Ovary (tissue), 9 donors: ENCODE data around the gene FECH. TPM values are rescaled to one million over a fixed set of nuclear protein-coding genes. Genes with fewer than 3 reads are reported as not detected.

Experiments
- DNase-seq, 5 donors: peaks; one replicate each; pipeline ENCODE4 v3.0.0-alpha.2; 2019 to 2020
- H3K27ac ChIP-seq, 2 donors: fragments of 200-600 bp; one replicate each; pipeline versions ENCODE4 v1.5.1 to v1.8.0; 2019 to 2022
- H3K27me3 ChIP-seq: fragments of 200-600 bp; one replicate; pipeline ENCODE4 v1.8.0; 2022
- H3K36me3 ChIP-seq: fragments of 200-600 bp; sonication (generic); one replicate; pipeline ENCODE4 v1.5.1; 2019
- H3K4me1 ChIP-seq: one replicate; pipeline ENCODE4 v1.8.1; 2013; ENCODE audit warnings: mild to moderate bottlenecking, moderate library complexity; ENCODE audit not compliant: insufficient read depth
- H3K4me3 ChIP-seq: fragments of 200-600 bp; sonication (generic); one replicate; pipeline ENCODE4 v1.5.1; 2017
- H3K9me3 ChIP-seq, 2 donors: fragments of 200-600 bp in 1 of 2; sonication (generic) in 1 of 2; one replicate each; pipeline versions ENCODE4 v1.5.1 to v1.8.1; 2013 to 2019; ENCODE audit warnings: mild to moderate bottlenecking in 1 of 2, moderate library complexity in 1 of 2
- EP300 ChIP-seq: sonication (generic); formaldehyde crosslinking; IDR thresholded peaks from one replicate; pipeline ENCODE4 v1.6.1; 2017; ENCODE audit warnings: antibody characterized with exemption
- POLR2A ChIP-seq: fragments of 450-650 bp; IDR thresholded peaks from one replicate; pipeline ENCODE4 v1.6.1; 2017; ENCODE audit warnings: antibody characterized with exemption, mild to moderate bottlenecking, moderate library complexity
- WGBS, 3 donors: extraction: QIAGEN DNeasy Blood & Tissue Kit in 1 of 3; methylation state at CpG; one replicate each; pipeline versions ENCODE4 v1.1.5 to v1.1.7; 2013 to 2017; 5-methylcytosine and 5-hydroxymethylcytosine counted together
- intact Hi-C, 4 donors: fragments of 100-400 bp; cut with DNase I; formaldehyde crosslinking; loops; one replicate each; pipeline versions ENCODE4 v1.11.0 to v1.15.1; 2022 to 2023
- polyA plus RNA-seq, 2 donors: library from polyadenylated mRNA; stranded (reverse); fragments of 200-250 nt in 1 of 2; fragments of 350-450 nt in 1 of 2; fragmentation: Illumina TruSeq in 1 of 2; extraction: RNeasy Lipid Tissue Mini Kit (QIAGEN cat#74804) in 1 of 2; gene quantifications; one replicate each; pipeline ENCODE4 v1.2.3, GENCODE V29; 2013 to 2014
- total RNA-seq, 7 donors: library from RNA; depleted of rRNA in 2 of 7; stranded (reverse); fragments of >200 nt in 2 of 7; fragmentation: NEBNext Ultra II Directional in 3 of 7; extraction: Animal tissue kit (Norgen Biotek cat#: 25700) in 3 of 7; gene quantifications; one replicate each; pipeline versions ENCODE4 v1.1.0 to v1.2.4, GENCODE V29; 2016 to 2023
- TF ChIP-seq, protein P1 (sequence below), 3 donors: fragments of 450-650 bp in 2 of 3; fragments of 200-600 bp in 1 of 3; IDR thresholded peaks; one replicate each; pipeline versions ENCODE4 v1.5.1 to v1.8.0; 2016 to 2022; ENCODE audit warnings: antibody characterized with exemption in 3 of 3, mild to moderate bottlenecking in 1 of 3
- donor health status: DM: no; HTN: no; CAD: no; lungs with moderate emphysema.
- donor health status: DM: no; HTN: no; CAD: no.
- donor health status: Bipolar disorder and iron deficiency.
- donor health status: DM: yes; HTN: yes; CAD: no.
- donor health status: DM: no; HTN: no; CAD: no.
- donor health status: DM: yes; HTN: yes; CAD: no.

The FECH gene
- total and polyA plus RNA-seq, 9 donors, result 10.0 to 35.8 (median 19.4) TPM

DNA sequence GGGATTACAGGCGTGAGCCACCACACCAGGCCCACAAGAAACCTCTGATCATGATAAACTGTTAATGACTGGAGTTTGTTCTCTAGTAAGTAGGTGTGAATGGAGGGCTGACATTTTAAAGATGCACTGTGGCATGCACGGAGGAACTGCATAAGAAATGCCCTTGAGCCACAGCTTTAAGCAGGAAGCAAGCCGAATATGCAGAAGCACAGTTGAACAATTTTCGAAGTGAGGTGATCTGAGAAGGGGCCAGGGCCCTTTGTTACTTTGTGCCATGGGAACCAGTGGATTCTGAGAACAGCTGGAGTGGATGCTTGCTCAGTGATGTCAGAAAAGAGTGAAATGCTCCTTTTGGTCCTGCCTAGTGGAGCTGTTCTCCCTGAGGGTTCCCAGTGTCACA lies 16.3 kb downstream of the FECH start:
- no peaks in the 10 kb centered on the region for H3K4me1 ChIP-seq
- intact Hi-C loops, result loop anchor here in 1 of 4 donors (5.0 kb wide), 1 partner anchor 423 kb away; the partner anchor contains the start of gene BOD1L2
- no peak overlapping the region for H3K27ac ChIP-seq
- no peak for TF ChIP-seq POLR2A
- TF ChIP-seq, protein P1, sequence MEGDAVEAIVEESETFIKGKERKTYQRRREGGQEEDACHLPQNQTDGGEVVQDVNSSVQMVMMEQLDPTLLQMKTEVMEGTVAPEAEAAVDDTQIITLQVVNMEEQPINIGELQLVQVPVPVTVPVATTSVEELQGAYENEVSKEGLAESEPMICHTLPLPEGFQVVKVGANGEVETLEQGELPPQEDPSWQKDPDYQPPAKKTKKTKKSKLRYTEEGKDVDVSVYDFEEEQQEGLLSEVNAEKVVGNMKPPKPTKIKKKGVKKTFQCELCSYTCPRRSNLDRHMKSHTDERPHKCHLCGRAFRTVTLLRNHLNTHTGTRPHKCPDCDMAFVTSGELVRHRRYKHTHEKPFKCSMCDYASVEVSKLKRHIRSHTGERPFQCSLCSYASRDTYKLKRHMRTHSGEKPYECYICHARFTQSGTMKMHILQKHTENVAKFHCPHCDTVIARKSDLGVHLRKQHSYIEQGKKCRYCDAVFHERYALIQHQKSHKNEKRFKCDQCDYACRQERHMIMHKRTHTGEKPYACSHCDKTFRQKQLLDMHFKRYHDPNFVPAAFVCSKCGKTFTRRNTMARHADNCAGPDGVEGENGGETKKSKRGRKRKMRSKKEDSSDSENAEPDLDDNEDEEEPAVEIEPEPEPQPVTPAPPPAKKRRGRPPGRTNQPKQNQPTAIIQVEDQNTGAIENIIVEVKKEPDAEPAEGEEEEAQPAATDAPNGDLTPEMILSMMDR (IDR thresholded peaks at IDR 0.05), result no peak
- no peak for TF ChIP-seq EP300
- no peak for DNase-seq
- no peaks in the 10 kb centered on the region for H3K9me3 ChIP-seq
- H3K27me3 ChIP-seq, result no peaks in the 10 kb centered on the region
- no peak overlapping the region for H3K4me3 ChIP-seq
- no peaks in the 10 kb centered on the region for H3K36me3 ChIP-seq
- WGBS, 3 donors, result 93 to 97% (median 96%) methylated on average over 4 of the region's 4 CpGs

DNA sequence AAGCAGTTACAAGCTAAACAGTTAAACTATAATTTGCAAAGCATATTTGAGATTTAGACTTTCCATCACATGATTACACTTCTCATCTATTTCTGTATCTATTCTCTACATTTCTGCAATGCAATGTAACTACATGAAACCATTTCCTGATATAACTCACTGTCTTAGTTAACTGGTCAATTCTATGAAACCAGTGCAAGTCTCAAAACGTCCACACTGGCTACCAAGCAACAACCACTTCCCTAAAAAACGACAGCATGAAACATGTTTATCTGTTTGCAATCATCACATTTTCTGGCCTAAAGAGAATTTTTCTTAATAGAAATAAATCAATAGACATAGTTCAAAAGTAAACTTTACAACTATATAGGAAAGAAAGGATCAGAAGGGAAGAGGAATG lies 17.4 kb downstream of the FECH start:
- intact Hi-C loops, result loop anchor here in 2 of 4 donors (10.0 kb wide), 2 partner anchors 814 to 824 kb away; no protein-coding TSS in a partner anchor
- Histone ChIP-seq H3K9me3 (no peaks in the 10 kb centered on the region), H3K4me3 (no peak overlapping the region), H3K27me3 (no peaks in the 10 kb centered on the region), H3K36me3 (no peaks in the 10 kb centered on the region), H3K4me1 (no peaks in the 10 kb centered on the region), H3K27ac (no peak overlapping the region)
- 65 to 72% (median 68%) methylated on average over 2 of the region's 2 CpGs for WGBS, 3 donors
- no peak for TF ChIP-seq POLR2A
- TF ChIP-seq, protein P1 (IDR thresholded peaks at IDR 0.05), result no peak
- no peak for TF ChIP-seq EP300
- no peak for DNase-seq

DNA sequence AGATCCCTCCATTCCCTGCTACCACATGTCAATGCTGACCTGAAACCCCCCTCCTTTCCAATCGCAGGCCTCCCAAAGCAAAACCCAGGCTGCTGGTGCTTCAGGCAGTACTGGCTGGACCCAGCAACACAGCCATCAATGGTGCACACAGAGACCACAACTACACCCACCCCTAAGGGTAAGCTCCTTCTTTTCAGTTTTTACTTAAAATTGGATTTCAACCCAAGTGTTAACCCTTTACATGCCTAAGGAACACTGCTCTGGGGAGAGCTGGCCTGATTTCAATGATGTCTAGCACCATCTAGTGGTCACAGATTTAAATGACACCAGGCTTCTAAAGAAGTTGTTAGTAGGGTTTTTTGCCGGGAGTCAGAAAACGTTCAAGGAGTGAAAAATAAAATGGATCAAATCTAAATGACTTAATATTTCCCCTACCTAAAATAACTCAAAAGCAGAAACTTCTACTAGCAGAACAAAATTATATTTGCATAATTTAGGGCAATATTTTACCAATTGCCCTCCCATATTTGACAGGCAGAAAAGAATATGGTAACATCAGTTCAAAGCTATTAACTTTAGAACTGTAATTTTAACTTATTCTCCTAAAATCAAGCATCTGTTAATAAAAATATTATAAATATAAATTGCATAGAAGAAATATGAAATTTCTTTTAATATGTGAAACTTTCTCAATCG lies 24.6 kb downstream of the FECH start:
- TF ChIP-seq EP300, result no peak
- TF ChIP-seq, protein P1 (IDR thresholded peaks at IDR 0.05), result peak; percentile 45 to 60 (median 55)
- Histone ChIP-seq H3K27me3 (no peaks in the 10 kb centered on the region), H3K36me3 (no peaks in the 10 kb centered on the region), H3K9me3 (no peaks in the 10 kb centered on the region), H3K4me1 (no peaks in the 10 kb centered on the region), H3K4me3 (no peak overlapping the region), H3K27ac (no peak overlapping the region)
- no peak for DNase-seq
- 40 to 45% (median 43%) methylated on average over 4 of the region's 4 CpGs for WGBS, 3 donors
- intact Hi-C loops, result loop anchor here in 2 of 4 donors (10.0 kb wide), 2 partner anchors 807 to 817 kb away; no protein-coding TSS in a partner anchor

DNA sequence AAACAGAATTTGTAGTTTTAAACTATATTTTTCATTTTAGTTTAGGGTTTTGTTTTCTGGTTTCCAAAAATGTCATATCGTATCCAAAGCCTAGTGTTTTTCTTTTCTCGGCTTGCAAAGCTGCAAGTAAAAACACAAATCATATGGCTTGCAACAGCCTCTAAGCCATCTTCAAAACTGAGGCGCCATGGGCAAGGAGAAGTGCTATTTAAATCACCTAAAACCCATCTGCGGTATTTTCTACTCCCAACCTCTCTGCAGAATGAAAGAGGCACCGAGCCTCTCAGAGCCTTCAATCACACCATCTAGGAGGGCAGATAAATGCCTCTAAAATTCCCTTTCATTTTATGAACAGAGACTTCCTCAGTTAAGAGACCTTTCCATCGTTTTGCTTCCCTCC lies 25.2 kb downstream of the FECH start:
- Histone ChIP-seq H3K36me3 (no peaks in the 10 kb centered on the region), H3K4me3 (no peak overlapping the region), H3K27me3 (no peaks in the 10 kb centered on the region), H3K4me1 (no peaks in the 10 kb centered on the region), H3K27ac (no peak overlapping the region), H3K9me3 (no peaks in the 10 kb centered on the region)
- TF ChIP-seq, protein P1 (IDR thresholded peaks at IDR 0.05), result no peak
- no peak for TF ChIP-seq POLR2A
- TF ChIP-seq EP300, result no peak
- intact Hi-C loops, result loop anchor here in 2 of 4 donors (10.0 kb wide), 2 partner anchors 806 to 816 kb away; no protein-coding TSS in a partner anchor
- DNase-seq, result no peak
- 88 to 91% (median 90%) methylated on average over 6 of the region's 6 CpGs for WGBS, 3 donors
